GM21515 (cell line): Measurements from ENCODE around the gene ANOS1.
"Not testable (repeated sequence)": the region's sequence is repeated elsewhere in the genome, so short reads cannot be mapped to it uniquely, and the experiment has no call there.

ENCODE experiments used
- ATAC-seq: cut with Tn5 transposase; IDR thresholded peaks from one replicate; pipeline ENCODE4 v1.9.1; 2021; ENCODE audit not compliant: unreplicated experiment

The ANOS1 gene

DNA sequence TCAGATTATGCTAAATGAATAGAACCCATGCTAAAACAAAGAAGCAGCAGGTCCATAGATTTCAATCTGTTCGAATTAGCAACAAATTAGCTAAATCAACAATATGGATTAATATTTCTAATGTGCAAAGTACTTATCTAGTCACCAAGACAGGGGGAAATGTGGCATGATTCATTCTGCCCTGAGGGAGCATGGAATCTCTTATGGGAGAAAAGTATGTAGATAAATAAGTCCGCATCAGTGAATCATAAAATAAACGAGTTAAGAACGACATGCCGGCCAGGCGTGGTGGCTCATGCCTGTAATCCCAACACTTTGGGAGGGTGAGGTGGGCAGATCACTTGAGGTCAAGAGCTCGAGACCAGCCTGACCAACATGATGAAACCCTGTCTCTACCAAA lies 102.1 kb downstream of the ANOS1 start:
- ATAC-seq: no peak

- no peak for ATAC-seq
Observed at GRCh38 chrX:8627796-8628195, 104.1 kb downstream of the ANOS1 start.

GRCh38 chrX:8607326-8607725 lies 124.6 kb downstream of the ANOS1 start:
- ATAC-seq: no peak

GRCh38 chrX:8604131-8604530 lies 127.8 kb downstream of the ANOS1 start:
- ATAC-seq: no peak

GRCh38 chrX:8591501-8591900 lies 140.4 kb downstream of the ANOS1 start:
- no peak for ATAC-seq

DNA sequence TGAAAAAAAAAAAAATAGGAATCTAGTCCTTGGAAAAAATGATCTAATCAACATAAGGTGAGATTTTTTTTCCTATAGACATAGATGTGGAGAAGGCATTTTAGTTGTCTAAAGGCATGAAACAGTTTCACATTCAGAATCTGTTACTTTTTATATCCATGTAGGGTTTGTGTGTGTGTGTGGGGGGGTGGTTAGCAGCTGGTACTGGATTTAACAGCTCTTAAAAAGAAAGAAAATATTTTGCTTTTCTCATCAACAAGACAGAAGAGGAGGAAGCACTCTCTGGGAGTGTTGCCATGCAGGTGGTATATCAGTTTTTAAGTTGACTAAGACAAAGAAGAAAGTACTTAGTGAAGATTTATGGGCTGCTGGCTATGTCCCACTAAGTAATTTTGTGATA lies 145.0 kb downstream of the ANOS1 start:
- no peak for ATAC-seq

DNA sequence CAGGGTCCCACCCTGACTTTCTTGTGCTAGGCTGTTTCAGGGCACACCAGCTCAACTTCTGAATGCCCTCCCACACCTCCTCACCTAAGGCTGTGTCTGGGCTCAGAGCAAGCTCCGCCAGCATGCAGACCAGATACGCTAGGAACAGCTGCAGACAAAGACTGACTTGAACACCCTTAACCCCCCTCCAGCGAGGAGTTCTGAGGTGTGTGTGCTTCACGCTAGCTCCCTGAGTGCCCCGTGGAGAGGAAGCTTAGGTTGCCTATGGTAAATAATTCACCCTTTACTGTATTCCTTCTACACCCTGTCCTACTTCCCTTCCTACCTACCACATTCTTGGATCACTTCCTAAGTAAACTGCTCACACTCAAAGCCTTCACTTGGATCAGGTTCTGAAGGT lies 152.3 kb downstream of the ANOS1 start:
- no peak for ATAC-seq

GRCh38 chrX:8576821-8577220 lies 155.1 kb downstream of the ANOS1 start:
- no peak for ATAC-seq

- ATAC-seq: no peak
Observed at GRCh38 chrX:8565729-8566128, 166.2 kb downstream of the ANOS1 start.

DNA sequence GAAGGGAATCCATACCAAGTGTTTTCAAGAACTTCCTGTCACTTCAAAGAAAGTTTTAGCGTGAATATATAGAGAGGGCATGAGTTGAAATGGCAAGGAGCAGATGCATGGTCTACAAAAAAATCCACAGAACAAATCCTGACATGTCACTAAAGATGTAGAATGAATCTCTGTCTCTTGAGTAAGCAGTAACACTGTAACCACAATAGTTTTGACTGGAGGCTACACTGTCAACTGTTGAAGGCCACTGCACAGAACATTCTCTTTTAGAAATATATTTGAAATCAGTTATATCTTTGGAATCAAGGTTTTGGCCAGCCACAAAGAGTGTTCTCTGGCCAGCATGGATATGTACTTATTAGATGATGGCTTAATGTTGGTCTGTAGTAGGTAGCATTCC lies 183.5 kb downstream of the ANOS1 start:
- ATAC-seq: no peak

DNA sequence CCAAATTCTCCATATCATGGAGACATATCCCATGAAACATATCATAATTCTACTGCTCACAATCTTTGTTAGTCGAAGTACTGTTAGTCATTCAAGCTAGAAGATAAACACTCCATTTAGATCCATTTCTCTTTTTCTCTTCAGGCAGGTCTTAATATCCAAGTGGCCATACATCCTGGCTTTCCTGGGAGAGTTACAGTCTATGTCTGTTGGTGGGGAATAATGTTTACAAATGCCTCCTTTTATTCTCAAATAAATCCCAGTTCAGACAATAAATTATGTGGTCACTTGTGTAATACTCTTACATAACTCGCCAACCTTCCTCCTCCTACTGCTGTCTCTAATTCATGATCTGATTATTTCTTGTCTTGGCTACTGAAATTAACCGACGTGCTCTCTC lies 185.2 kb downstream of the ANOS1 start:
- ATAC-seq: no peak

GRCh38 chrX:8520791-8521190 lies 211.1 kb downstream of the ANOS1 start:
- ATAC-seq: no peak

DNA sequence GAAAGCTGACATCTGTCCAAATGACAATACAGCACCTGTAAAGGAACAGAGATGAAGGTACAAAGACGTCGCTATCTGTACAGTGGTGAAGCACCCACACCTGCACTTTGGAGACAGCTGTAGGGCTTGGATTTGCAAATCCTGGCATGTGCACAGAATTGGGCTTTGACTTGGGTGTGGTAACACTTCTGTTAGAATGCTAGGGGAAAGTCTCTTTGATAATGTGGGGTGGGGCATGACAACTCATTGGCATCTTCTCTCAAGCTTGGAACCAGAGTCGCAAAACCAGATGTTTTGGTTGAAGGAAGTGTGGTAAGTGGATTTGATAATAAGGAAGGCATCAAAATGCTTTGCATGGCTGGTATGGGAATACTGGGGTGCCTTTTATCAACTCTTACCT lies 211.8 kb downstream of the ANOS1 start:
- no peak for ATAC-seq

DNA sequence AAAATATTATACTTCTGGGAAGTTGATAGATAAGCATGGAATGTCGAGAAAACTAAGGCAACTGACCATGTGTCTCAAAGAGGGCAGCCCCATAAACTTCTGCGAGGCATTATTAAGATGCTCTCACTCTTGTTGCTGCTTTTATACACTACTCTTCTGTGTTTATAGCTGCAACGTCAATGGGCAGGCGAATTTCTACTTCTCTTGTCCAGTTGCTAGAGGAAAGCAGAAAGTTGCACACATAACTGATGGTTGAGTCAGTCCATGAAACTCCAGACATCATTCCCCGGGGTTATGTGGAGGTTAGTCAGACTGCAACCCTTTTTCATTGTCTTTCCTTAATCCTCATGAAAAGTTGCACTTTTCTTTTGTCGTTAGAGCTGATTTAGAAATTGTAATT lies 227.5 kb downstream of the ANOS1 start:
- no peak for ATAC-seq

- not testable (repeated sequence) for ATAC-seq
Observed at GRCh38 chrX:8502101-8502500, 229.8 kb downstream of the ANOS1 start.

GRCh38 chrX:8500203-8500602 lies 231.7 kb downstream of the ANOS1 start:
- no peak for ATAC-seq

GRCh38 chrX:8495036-8495435 lies 236.9 kb downstream of the ANOS1 start:
- ATAC-seq: not testable (repeated sequence)

DNA sequence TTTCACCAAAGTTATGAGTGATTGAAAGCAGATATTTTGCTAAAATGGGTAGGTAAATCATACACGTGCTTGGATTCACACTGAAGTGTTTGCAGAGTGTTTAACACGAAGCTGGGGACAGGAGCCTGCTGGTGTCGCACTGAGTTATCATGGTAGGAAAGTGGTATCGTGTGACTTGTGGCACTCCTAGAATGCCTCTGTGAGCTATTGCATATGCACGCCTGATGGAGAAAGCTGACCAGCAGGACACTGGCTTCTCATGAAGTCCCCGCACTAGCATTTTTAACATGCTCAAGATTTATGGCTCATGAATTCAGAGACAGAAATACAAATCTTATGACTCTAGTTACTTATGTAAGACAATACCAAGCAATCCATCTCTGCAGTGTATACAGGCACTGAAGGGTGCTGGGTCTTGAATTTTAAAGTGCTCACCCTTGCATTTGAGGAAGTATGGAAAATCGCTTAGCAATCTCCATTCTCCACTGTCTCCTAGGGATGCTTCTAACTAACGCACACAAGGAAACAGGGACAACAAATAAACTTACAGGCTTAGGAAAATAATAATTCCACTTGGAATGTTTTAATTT lies 247.5 kb downstream of the ANOS1 start:
- no peak for ATAC-seq
